CD4-positive, alpha-beta T cell treated with Interleukin-15 for 1 hour (primary cell): ENCODE measurements around the gene L3MBTL2.

Experiments used
- DNase-seq: peaks from one replicate; pipeline ENCODE4 v3.0.0-alpha.2; 2020

L3MBTL2 gene

DNA sequence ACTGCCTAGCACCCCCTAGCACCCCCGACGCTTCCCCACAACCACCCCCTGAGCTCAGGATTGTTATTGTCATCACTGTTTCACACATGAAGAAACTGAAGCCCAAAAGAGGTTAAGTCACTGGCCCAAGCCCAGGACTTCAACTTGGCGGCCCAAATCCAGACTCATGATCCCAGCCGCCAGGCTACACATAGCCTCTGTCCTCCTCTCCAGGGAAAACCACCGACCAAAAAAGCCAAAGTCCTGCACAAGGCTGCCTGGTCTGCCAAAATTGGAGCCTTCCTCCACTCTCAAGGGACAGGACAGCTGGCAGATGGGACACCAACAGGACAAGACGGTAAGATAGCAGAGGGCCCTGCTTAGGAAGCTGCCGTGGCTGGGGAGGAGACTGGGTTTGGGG lies 10.8 kb downstream of the L3MBTL2 start:
- DNase-seq = no peak

DNA sequence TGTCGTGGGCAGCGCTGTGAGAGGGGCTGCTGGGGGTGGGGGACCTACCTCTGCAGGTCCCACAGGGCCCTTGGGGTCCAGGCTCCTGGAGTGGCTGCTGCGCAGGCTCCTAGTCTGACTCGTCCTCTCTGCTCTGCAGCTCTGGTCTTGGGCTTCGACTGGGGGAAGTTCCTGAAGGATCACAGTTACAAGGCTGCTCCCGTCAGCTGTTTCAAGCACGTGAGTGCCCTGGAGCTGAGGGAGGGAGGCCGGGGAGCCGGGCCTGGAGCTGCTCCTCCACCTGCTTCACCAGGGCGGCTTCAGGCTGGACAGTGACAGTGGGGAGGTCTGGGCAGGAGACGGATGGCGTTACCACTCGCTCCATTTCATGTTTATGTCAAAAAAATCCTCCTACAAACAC lies 11.9 kb downstream of the L3MBTL2 start:
- DNase-seq = no peak

- peak; percentile 56 for DNase-seq
Measured at GRCh38 chr22:41217553-41218157, 12.5 kb downstream of the L3MBTL2 start.

DNA sequence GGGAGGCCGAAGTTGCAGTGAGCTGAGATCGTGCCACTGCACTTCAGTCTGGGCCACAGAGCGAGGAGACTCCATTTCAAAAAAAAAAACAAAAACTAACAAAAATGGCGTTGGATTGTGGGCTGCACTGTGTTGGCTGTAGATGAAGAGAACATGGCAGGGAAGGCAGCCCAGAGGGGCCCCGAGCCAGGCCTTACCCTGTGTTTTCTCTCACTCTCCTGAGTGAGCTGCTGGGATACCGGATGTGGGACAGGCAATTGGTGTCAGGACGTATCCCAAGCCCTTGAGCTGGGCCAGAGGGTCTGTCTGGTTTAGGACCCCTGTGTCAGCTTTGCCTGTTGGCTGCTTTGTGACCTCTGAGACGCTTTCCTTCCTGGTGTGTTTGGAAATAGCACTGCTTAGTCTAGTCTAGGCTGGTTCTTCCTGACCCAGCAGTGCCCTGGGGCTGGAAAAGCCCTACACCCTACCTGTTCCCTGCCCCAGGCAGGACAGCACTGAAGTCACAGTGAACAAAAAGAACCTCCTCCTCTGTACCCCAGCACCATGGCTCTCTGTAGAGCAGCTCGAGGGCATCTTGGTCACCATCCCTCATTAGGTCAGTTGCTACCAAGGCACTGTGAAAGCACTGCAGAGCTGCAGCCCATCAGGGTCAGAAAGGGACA lies 17.9 kb downstream of the L3MBTL2 start:
- no peak for DNase-seq

- no peak for DNase-seq
Measured at GRCh38 chr22:41223535-41223934, 18.4 kb downstream of the L3MBTL2 start.

DNA sequence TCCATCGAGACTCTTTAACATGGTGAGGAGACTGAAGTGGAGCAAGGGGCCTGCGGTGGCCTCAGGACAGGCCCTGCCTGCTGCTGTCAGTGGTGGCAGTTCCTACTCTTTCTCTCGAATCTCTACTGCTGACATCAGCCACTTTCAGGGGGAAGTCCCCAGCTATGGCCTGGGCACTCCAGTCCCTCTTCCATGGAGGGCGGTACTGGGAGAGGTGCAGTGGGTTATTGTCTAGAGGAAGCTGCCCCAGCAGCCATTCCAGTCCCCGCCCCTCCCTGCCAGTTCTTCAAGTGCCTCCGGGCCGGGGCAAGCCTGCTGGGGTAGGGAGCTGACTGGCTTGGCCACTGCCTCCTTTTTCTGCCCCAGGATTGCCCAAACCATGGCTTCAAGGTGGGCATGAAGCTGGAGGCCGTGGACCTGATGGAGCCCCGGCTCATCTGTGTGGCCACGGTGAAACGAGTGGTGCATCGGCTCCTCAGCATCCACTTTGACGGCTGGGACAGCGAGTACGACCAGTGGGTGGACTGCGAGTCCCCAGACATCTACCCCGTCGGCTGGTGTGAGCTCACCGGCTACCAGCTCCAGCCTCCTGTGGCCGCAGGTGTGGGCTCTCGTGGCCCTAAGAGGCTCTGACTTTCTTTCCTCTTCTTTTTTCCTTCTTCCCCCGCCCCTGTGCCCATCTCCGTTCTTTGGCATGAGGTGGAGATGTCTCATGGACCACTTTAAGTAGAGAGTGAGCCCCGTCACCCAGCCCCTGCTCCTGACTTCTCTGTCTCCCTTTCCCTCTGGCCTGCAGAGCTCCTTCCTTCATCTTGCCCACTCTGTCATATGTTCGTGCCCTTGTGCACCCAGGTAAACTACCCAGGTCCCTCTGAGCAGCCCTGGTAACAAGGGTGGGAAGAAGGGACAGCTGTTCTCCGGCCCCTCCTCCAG lies 21.9 kb downstream of the L3MBTL2 start:
- no peak for DNase-seq

- no peak for DNase-seq
Measured at GRCh38 chr22:41229215-41229614, 24.1 kb downstream of the L3MBTL2 start.

- DNase-seq = no peak
Measured at GRCh38 chr22:41229730-41230400, 24.8 kb downstream of the L3MBTL2 start.

- no peak for DNase-seq
Measured at GRCh38 chr22:41230401-41230785, 25.3 kb downstream of the L3MBTL2 start.

DNA sequence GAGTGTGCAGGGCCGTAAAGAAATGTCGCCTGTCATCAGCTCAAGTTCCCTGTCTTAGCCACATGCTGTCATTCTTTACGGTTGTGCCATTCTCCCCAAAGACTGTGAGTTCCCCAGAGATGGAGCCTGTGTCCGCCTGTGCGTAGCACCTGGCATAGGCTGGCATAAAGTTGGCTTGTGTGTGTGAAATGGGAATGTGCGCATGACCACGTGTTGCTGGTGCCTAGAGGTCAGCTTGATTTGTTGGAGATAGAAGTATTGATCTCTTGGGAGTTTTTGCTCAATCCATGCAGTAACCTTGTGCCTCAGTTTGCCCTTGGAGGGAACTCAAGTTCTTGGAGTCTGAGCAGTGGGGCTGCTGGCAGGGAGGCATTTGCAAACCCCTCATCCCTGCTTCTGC lies 26.3 kb downstream of the L3MBTL2 start:
- no peak for DNase-seq

- DNase-seq = no peak
Measured at GRCh38 chr22:41234815-41235695, 29.9 kb downstream of the L3MBTL2 start.

GRCh38 chr22:41237036-41237706 lies 32.1 kb downstream of the L3MBTL2 start:
- DNase-seq = no peak

- DNase-seq = peak; percentile 84
Measured at GRCh38 chr22:41237707-41238569, 32.8 kb downstream of the L3MBTL2 start.

- no peak for DNase-seq
Measured at GRCh38 chr22:41238570-41239442, 33.7 kb downstream of the L3MBTL2 start.

DNA sequence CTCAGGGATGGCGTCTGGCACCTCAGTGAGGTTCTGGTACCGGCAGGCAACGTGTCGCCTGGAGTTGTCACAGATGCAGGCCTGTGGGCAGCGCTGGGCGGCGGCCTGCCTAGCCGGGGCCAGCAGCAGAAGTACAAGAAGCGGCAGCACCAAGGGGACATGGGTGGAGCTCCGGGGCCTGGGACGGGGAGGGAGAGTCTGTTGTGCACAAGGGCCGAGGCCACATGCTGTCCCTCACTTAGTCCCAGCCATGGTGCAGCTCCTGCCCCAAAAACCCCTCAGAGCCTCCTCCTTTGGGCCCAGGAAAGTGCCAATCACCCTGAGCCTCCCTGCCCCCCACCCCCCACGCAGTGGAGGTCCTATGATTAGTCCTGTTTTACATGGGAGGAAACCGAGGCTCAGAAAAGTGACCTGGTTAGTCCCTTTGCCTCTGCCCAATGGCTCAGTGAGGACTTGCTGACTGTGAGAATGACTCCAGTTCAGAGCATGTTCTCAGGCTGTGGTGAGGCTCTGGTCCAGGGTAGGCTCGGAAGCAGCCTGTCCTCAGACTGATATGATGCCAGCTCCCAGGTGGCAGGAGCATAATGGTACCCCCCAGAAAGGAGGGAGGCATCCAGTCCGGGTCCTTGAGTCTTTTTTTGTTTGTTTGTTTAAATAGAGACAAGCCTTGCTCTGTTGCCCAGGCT lies 34.5 kb downstream of the L3MBTL2 start:
- no peak for DNase-seq

GRCh38 chr22:41240377-41241132 lies 35.4 kb downstream of the L3MBTL2 start, which contains the start of gene CHADL:
Gene CHADL, minus strand, starts transcription at chr22:41240931. Its CDS starts 50 bp downstream, at chr22:41240881.
- no peak for DNase-seq

- DNase-seq = no peak
Measured at GRCh38 chr22:41241133-41241676, 36.1 kb downstream of the L3MBTL2 start.
